ENCODE results near the gene CNTNAP2.

The CNTNAP2 gene

DNA sequence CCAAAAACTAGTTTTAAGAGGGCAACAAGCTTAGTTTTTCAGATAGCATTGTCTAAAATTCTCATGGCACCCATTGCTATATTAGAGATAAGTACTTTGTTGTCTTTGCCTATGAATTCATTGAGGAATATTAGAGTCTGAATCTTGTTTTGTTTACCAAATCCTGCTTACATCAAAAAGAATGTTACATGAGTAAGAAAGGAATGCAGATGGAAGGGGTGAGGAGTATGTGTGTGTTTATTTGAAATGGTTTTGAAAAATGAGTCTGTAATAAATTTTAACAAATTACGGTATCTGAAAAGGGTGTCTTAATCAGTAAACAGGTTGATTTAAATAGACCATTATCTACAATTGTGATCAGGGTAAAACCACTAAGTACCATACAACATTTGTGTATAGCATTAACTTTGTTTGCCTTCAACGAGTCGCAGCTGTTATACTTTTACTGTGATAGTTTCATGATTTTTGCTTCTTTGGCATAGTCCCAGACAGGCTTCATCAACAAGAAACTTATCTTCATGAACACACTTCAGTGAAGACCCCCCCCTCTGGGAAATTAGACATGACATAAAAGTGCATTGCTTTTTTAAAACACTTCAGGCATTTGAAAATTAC, 1290.0 kb downstream of the CNTNAP2 start:
- DNase-seq (ENCODE audit: low read depth) = no peak

DNA sequence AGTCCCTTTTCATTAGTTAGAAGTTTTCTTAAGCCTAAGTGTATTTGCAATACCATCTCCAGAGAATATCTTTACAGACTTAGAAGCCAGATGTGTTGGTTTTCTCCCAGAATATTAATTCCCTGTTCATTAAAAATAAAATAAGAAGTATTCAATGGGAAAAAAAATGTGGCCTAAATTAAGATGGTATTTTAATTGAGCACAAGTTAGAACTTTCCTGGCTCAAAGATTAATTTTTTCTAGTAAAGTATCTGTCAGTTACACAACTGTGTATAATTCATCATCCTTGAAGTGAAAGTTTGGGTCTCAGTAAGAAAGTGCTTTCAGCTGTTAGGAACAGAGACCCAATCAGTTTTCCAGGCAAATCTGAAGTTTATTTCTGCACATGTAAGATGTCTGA, 1294.5 kb downstream of the CNTNAP2 start:
- DNase-seq (ENCODE audit: low read depth) = no peak

DNA sequence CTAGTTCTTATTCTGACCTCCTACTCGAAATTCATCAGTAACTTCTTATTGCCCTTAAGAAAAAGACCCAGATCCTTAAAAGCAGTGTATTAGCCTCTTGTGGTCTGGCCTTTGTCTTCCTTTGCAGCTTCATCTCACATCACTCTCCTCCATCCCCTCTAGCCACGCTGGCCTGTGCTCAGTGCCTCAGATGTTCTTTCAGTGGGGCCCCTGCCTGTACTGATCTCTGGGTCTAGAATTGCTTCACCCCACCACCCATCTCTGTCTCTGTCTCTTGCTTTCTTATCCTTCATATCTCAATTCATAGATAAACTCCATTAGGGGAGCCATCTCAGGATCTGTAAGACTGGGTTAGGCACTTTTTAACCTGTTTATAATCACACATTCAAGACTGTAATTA, 1295.5 kb downstream of the CNTNAP2 start:
- no peak for DNase-seq (ENCODE audit: low read depth)

DNA sequence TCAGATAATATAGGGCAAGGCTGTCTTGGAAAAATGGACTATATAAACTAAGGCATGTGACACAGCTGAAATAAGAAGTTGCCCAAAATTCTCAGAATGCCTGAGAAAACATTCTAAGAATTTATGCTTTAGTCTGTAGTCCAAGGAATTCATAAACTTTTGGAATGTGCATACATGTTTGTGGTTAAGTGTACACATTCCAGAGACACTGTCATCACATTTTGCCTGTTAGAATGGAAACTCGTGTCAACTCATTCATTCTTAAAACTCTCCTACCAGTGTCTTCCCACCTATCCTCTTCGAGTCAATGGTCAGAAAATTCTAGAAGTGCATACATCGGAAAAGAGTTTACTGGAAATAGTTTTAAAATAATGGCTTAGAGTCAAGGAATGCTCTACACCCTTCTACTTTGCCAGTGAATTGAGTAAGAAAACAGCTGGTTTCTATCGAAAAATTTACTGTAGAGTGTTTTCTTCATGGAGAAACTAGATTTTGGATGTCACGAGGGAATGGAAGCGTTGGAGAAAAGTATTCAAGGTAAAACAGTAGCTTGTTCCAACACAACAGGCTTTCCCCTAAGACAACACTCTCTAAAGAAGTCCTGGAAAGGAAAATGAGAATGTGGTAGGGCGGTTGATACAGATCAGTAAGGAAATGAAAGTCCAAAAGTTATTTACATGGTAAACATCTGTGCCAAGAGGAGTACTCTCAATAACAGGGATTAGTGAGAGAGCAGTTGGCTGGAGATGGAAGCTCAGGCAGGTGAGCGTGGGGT, 1296.4 kb downstream of the CNTNAP2 start:
- no peak for DNase-seq (ENCODE audit: low read depth)

DNA sequence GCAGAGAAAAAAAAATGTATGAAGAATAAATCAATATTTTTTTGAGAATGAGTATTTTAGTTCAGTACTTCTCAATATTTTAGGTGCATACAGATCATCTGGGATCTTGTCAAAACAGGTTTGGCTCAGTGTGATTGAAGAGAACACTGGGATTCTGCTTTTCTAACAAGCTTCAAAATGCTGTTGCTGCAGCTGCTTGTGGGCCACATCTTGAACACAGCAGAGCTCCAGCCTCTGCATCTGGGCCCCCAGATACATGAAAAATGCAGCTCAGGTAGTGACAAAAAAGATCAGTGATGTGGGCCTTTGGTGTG, 1296.9 kb downstream of the CNTNAP2 start:
- DNase-seq (ENCODE audit: low read depth) = no peak

DNA sequence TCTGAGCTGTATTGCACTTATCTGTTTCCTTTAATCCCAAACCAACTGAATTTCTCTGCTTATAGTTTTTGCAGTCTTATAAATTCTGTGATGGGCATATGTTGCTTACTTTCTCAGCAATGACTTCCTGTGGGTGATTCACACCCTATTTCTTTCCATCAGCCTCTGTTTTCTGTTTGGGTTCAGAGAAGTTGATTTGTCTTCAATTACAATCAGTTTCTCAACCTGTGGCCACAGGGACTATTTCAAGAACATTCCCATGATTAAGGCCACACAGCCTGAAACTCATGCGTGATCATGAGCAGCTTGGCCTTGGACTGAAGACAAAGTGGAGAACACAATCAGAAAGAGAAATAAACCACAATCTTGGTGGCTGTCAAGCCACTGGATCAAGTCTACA, 1299.4 kb downstream of the CNTNAP2 start:
- DNase-seq (ENCODE audit: low read depth) = no peak

DNA sequence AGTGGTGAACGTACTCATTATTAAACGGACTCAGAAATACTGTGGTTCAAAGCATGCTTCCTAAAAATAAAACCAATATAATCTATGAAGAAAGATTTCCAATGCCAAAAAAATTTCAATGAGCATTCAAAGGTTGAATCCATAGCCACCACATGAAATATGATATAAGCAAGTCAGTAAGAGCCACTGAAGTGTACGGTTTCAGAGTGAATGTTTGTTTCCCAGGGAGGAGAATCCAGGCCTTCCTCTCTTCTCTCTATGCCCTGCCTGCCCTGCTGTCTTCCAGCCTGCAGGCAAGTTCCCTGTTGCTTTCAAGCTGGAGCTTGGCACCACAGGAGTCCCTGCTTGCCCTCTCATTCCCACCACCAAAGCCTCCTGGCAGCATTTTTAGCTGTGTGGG, 1302.4 kb downstream of the CNTNAP2 start:
- DNase-seq (ENCODE audit: low read depth) = no peak

DNA sequence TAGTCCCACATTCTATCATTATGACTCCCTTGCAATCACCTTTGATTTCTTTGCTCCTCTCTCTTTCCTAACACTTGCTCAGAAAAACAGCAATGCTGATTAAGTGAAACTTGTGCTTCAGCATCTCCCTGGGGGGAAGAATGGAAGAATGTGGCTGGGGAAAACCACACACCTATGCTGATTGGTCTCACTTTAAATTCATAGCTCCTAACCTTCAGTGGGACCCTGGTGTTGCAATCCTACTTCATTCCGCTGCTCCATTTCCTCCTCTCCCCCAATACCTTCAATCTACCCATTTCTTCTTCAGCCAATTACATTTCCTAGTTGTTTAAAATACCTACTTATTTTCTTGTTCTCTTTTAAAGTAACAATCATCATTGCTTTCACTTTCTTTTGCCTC, 1307.3 kb downstream of the CNTNAP2 start:
- no peak for DNase-seq (ENCODE audit: low read depth)

DNA sequence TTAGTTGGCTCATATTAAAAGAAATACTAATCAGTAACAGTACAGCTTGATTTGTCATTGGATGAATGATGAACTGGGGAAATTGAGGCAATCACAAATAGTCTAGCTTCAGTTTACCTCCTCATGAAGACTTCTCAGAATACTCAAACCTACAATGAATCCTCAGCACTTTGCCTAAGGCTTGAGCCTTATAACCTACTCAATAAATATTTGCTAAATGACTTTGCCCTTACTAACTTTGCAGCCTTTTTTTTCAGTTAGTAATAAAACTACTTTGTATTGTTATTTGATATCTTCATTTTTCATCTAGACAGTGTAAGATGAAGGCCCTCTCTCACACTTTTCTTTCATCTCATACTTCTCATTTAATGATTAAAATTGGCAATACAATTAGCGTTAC, 1311.5 kb downstream of the CNTNAP2 start:
- DNase-seq (ENCODE audit: low read depth) = no peak

DNA sequence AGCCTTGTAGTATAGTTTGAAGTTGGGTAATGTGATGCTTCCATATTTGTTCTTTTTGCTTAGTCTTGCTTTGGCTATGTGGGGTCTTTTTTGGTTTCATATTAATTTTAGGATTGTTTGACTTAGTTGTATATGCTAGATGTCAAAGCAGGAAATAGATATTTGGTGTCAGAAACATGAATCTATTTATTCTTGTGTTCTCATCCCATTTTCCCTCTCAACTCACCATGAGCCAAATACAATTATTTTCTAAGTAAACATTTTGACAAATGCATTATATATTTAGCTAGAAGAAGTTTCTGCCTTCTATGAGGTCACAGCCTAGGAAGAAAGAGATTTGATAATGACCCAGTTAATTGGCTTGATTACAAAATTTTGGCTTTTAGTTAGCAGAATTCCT, 1313.4 kb downstream of the CNTNAP2 start:
- DNase-seq (ENCODE audit: low read depth) = no peak

DNA sequence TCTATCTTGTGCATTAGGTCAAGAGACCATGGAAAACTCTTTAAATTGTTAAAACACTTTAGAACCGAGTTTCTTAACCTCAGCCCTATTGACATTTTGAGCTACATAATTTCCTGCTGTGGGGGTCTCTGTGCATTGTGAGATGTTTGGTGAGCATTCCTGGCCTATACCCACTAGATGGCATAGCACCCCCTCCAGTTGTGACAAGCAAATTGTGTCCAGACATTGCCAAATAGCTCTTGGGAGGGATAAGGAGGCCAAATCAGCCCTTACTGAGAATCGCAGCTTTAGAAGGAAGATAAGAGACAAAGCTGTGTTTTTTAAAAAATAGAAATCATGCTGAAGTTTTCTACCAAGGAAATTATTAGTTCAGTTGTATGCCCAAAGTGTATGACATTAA, 1315.5 kb downstream of the CNTNAP2 start:
- no peak for DNase-seq (ENCODE audit: low read depth)

DNA sequence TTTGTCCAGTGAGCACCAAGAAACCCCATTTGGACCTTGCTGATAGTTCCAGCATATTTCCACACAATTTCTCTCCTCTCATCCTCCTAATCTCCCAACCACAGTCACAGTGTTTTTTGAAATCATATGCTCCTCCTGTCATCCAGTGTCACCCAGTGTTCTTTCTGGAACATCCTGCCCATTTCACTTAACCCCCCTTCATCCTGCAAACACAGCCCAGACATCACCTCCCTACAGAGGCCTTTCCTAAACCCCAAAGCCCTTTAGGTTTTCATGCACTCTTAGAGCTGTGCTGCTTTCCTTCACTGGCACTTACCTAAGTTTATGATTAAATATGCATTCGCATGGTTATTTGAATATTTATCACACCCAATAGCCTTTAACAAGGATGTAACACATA, 1316.0 kb downstream of the CNTNAP2 start:
- DNase-seq (ENCODE audit: low read depth) = no peak

DNA sequence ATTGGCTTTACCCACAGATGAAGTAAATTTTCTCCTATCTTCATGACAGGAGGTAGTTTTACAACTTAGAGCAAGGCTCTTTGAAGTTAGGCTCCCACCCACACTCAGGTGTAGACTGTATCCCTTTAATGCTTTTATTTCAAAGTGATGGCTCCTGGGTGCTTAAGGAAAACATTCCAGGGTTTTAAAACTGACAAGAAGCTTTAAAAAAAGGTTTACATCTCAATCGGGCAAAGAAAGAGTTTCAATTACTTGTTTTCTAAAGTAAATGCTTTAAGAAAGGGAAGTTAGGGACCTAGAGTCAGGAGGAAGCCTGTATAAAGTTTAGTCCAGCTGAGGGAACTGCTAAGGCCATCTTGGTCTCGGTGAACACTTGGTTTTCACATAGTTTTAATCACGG, 1320.1 kb downstream of the CNTNAP2 start:
- no peak for DNase-seq (ENCODE audit: low read depth)

DNA sequence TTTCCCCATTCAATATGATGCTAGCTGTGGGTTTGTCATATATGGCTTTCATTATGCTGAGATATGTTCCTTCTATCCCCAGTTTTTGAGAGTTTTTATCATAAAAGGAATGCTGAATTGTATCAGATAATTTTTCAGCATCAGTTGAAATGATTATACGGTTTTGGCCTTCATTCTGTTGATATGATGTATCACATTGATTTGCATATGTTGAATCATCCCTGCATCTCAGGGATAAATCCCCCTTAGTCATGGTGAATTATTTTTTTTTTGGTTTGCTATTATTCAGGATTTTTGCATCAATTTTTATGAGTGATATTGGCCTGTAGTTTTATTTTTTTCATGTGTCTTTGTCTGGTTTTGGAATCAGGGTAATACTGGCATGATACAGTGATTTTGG, 1321.6 kb downstream of the CNTNAP2 start:
- no peak for DNase-seq (ENCODE audit: low read depth)

DNA sequence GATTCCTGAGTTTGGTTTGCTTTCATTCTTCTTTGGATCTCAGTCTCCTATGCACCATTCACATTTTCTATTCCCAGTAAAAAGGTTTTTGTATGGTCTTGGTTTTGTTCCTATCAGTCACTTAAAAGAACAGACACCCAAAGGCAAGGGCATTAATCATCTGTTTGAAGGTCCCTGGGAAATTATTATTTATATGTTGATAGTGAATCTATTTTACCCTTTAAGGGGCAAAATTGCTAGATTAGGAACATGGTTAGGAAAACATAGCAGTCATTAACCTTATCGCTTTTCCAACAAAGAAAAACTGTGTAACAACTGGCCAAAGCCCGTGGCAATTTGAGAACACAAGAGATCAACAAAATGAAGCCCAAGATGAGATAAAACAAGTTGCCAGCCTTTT, 1327.3 kb downstream of the CNTNAP2 start:
- no peak for DNase-seq (ENCODE audit: low read depth)

DNA sequence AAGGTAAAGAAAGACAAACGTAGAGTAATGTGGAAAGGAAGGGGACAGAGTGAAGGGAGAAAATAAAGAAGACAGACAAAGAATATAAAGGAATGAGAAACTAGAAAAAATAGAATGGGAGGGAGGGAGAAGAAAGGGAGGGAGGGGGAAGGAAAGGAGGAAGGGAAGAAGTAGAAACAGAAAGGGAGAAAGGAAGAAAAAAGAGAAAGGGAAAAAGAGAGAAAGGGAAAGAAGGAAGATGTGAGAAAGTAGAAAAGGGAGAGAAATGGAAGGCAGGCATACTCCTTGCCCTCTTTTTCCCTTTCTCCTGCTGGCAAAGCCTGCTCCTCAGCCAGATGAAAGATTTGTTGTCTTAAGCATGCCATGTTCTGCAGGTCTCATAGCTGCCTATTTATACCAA, 1336.2 kb downstream of the CNTNAP2 start:
- no peak for DNase-seq (ENCODE audit: low read depth)

DNA sequence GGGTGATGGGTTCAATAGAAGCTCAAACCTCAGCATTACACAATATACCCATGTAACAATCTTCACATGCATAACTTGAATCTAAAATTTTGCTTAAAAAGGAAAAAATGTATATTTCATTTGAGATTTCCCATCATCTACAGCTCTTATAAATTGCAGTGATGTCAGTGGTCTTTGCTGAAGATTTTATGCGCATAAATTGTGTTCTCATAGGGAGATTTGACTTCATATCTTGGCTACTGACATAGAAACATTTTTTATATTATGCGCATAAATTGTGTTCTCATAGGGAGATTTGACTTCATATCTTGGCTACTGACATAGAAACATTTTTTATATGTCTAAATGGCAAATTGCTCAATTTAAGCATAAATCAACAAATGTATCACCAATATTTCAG, 1348.6 kb downstream of the CNTNAP2 start:
- no peak for DNase-seq (ENCODE audit: low read depth)

DNA sequence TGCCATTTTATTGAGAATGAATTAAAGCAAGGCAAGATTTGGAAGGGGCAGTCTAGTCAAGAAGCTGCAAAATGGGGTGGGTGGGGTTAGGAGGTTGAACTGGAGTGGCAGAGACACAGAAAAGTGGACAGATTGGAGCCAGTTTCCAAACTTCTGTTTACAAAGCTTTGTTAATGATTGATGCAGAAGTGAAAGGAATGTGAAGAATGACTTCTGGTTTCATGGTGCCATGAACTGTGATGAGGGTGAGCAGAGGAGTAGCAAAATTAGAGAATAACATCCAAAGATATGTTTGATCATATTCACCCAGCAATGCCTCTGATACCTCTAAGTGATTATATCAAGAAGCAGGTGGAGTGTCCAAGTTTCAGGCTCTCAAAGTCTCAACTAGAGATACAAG, 1356.0 kb downstream of the CNTNAP2 start:
- DNase-seq (ENCODE audit: low read depth) = no peak

DNA sequence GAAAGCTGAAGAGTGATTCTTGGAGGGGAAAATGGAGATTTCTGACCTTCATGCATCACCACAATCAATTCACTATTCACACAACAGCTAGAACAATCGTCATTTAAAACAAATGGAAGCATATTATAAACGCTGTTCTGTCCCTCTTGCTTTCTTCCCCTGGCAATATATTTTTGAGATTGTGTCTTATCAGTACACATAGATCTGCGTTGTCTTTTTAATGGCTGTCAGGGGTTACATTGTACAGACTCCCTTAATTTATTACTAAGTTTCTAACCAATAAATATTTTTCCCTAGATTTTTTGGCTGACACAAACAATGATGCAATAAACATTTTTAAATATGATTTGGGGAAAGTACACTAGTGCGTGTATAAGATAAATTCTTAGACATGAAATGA, 1358.3 kb downstream of the CNTNAP2 start:
- no peak for DNase-seq (ENCODE audit: low read depth)

DNA sequence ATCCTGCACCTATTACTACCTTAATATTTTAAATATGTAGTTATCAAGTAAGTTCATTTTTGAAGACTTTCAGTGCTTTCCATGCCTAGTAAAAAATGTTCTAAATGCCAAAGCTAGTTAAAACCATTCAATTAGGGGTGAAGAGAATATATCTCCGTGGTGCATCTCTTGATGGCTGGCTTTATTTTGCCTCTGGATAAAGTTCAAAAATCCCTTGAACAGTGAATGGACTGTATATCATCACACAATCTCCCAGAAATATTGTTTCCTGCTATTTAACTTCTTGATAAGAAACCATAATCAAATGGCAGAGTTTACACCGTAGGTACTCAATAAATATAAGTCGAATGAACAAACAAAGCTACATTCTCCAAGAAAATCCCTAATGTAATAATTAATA, 1360.9 kb downstream of the CNTNAP2 start:
- no peak for DNase-seq (ENCODE audit: low read depth)

DNA sequence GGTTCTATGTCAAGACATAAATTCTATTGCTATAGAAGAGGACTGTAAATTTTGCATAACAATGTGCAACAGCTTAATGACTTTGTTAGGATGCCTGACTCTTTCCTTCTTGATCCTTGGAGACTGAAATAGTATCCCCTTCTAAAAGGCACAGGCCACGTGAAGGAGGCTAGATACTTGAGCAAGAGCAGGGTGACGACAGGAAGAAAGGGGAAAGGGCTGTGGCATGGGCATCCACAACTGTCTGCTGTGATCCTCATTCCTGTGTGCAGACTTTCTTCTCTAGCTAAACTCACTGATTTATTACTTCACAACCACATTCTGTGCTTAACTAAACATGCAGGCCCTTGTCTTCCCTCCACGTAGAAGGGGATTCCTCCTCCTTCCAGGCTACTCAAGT, 1362.2 kb downstream of the CNTNAP2 start:
- no peak for DNase-seq (ENCODE audit: low read depth)

DNA sequence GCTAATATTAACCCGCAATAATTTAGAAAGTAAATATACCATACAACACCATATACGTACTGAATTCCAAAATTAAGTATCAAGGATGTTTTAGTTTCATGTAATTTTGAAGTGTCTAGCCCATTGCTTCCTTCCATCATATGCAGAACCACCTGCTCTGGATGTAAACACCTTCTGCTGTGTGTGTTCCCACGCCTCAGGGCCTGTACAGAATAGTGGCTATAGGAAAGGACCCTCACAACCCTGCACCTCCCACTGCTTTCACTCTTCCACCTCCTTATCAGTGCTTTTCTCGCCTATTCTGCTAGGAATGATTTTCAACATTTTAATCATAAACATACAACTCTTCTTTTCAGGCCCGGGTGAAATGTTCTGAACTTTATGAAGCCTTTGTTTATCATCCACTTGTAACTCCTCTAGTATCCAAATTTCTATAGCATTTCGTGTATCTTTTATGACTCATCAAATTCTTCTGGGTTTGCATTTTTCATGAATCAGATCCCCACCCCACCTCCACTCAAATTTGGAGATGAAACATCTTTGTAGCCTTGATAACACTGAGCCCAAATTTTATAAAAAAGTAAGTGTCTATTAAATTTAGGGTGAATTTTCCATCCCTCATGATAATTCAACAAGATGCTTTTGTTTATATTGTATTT, 1367.2 kb downstream of the CNTNAP2 start:
- DNase-seq (ENCODE audit: low read depth) = no peak

DNA sequence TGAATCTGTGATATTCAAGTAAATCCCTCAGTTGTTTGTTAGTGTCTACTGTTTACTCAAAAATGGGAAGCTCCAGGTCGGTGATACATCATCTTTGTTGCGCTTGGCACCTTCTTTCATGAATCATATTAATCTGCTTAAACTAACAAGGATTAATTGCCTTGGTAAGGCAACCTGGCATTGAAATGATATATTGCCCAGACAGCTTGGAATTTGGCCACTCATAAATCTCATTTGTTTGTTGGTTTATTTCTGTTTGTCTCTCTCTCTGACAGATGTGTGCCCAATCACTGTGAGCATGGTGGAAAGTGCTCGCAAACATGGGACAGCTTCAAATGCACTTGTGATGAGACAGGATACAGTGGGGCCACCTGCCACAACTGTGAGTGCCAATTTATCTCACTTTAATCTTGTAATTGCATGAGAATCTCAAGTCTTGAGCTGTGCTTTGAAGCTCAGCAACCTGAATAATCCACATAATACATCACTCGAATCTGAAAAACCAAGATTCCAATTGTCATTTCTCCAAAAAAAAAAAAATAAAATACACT, 1369.1 kb downstream of the CNTNAP2 start:
- DNase-seq (ENCODE audit: low read depth) = no peak

Measured in activated T-cell treated with anti-CD3 and anti-CD28 coated beads for 24 hours (primary cell).